CD1c-positive myeloid dendritic cell (primary cell): ENCODE data around the gene SPACA9.

ENCODE experiments used
- DNase-seq: peaks from one replicate; pipeline ENCODE4 v3.0.0-alpha.2; 2016; ENCODE audit errors: extremely low spot score

The SPACA9 gene

GRCh38 chr9:132878695-132879456, at the start of gene SPACA9:
TSS of gene SPACA9 (plus strand) at chr9:132878898. CDS start at chr9:132883948, 5,050 bp downstream.
- DNase-seq: peak; percentile 26

- no peak for DNase-seq
Measured at GRCh38 chr9:132832171-132832881, 46.4 kb upstream of the SPACA9 start.

GRCh38 chr9:132833550-132834121, 45.1 kb upstream of the SPACA9 start:
- no peak for DNase-seq

- DNase-seq: no peak
Measured at GRCh38 chr9:132834343-132834742, 44.4 kb upstream of the SPACA9 start.

GRCh38 chr9:132837501-132838286, 41.0 kb upstream of the SPACA9 start:
- DNase-seq: no peak

GRCh38 chr9:132838291-132838690, 40.4 kb upstream of the SPACA9 start:
- DNase-seq: no peak

GRCh38 chr9:132840980-132841379, 37.7 kb upstream of the SPACA9 start:
- no peak for DNase-seq

GRCh38 chr9:132842124-132843044, 36.3 kb upstream of the SPACA9 start:
- DNase-seq: no peak

GRCh38 chr9:132846109-132846917, 32.4 kb upstream of the SPACA9 start:
- DNase-seq: no peak

- DNase-seq: no peak
Measured at GRCh38 chr9:132846918-132847515, 31.7 kb upstream of the SPACA9 start.

- no peak for DNase-seq
Measured at GRCh38 chr9:132849185-132849706, 29.5 kb upstream of the SPACA9 start.

- DNase-seq: no peak
Measured at GRCh38 chr9:132853482-132853881, 25.2 kb upstream of the SPACA9 start.

GRCh38 chr9:132854832-132855231, 23.9 kb upstream of the SPACA9 start:
- no peak for DNase-seq

GRCh38 chr9:132855904-132856303, 22.8 kb upstream of the SPACA9 start:
- DNase-seq: no peak

- DNase-seq: no peak
Measured at GRCh38 chr9:132857031-132857430, 21.7 kb upstream of the SPACA9 start.

- no peak for DNase-seq
Measured at GRCh38 chr9:132857616-132858342, 20.9 kb upstream of the SPACA9 start.

GRCh38 chr9:132858751-132859150, 19.9 kb upstream of the SPACA9 start:
- no peak for DNase-seq

- no peak for DNase-seq
Measured at GRCh38 chr9:132861666-132862065, 17.0 kb upstream of the SPACA9 start.

GRCh38 chr9:132862533-132862932, 16.2 kb upstream of the SPACA9 start:
- no peak for DNase-seq
